ENCODE results near the gene DNHD1. TPM values are rescaled to one million over a fixed set of nuclear protein-coding genes. Genes with fewer than 3 reads are reported as not detected.

DNHD1 gene
- total and polyA plus RNA-seq, 2 experiments from 2014 or later: 7.3 to 7.9 TPM

- peak; percentile 65 for DNase-seq (ENCODE audit: low spot score)
- Histone ChIP-seq H3K27ac (no peak overlapping the region), H3K9me3 (ENCODE audit: low read depth) (no peaks in the 10 kb centered on the region), H3K27me3 (no peaks in the 10 kb centered on the region), H3K4me1 (ENCODE audit: insufficient read depth) (peaks cover 3% of the 10 kb centered on the region), H4K20me1 (ENCODE audit: insufficient read depth, poor library complexity, severe bottlenecking) (no peaks in the 10 kb centered on the region), H3K4me3 (no peak overlapping the region), H3K4me2 (no peak overlapping the region), H3K9me2 (replicated peaks; ENCODE audit: insufficient read depth) (no peaks in the 10 kb centered on the region), H2AFZ (no peak overlapping the region), H3K36me3 (replicated peaks; ENCODE audit: insufficient read depth, low read depth) (no peaks in the 10 kb centered on the region), H3K79me2 (no peaks in the 10 kb centered on the region)
- no peak for TF ChIP-seq CTCF (IDR thresholded peaks at IDR 0.05; ENCODE audit: poor library complexity)
- TF ChIP-seq EZH2phosphoT487 (IDR thresholded peaks at IDR 0.05; ENCODE audit: low read depth, severe bottlenecking, unreplicated experiment): no peak
- TF ChIP-seq EZH2 (IDR thresholded peaks at IDR 0.05; ENCODE audit: borderline replicate concordance): no peak
- WGBS (ENCODE audit: low lambda C conversion rate, missing lambda C conversion rate): 77% methylated on average over 4 of the region's 4 CpGs
Measured at GRCh38 chr11:6568191-6568918, 71.3 kb downstream of the DNHD1 start.

- no peak for DNase-seq (ENCODE audit: low spot score)
- H3K36me3 ChIP-seq (replicated peaks; ENCODE audit: insufficient read depth, low read depth): no peaks in the 10 kb centered on the region
- no peaks in the 10 kb centered on the region for H4K20me1 ChIP-seq (ENCODE audit: insufficient read depth, poor library complexity, severe bottlenecking)
- no peak overlapping the region for H2AFZ ChIP-seq
- H3K4me3 ChIP-seq: no peak overlapping the region
- H3K9me3 ChIP-seq (ENCODE audit: low read depth): no peaks in the 10 kb centered on the region
- H3K27me3 ChIP-seq: no peaks in the 10 kb centered on the region
- H3K27ac ChIP-seq: no peak overlapping the region
- H3K79me2 ChIP-seq: no peaks in the 10 kb centered on the region
- H3K9me2 ChIP-seq (replicated peaks; ENCODE audit: insufficient read depth): no peaks in the 10 kb centered on the region
- TF ChIP-seq EZH2phosphoT487 (IDR thresholded peaks at IDR 0.05; ENCODE audit: low read depth, severe bottlenecking, unreplicated experiment): no peak
- no peak for TF ChIP-seq CTCF (IDR thresholded peaks at IDR 0.05; ENCODE audit: poor library complexity)
- TF ChIP-seq EZH2 (IDR thresholded peaks at IDR 0.05; ENCODE audit: borderline replicate concordance): no peak
- H3K4me2 ChIP-seq: no peak overlapping the region
- H3K4me1 ChIP-seq (ENCODE audit: insufficient read depth): peaks cover 3% of the 10 kb centered on the region
- WGBS (ENCODE audit: low lambda C conversion rate, missing lambda C conversion rate): 100% methylated on average over 5 of the region's 5 CpGs
Measured at GRCh38 chr11:6569706-6570105, 72.6 kb downstream of the DNHD1 start.

- Histone ChIP-seq H3K79me2 (no peaks in the 10 kb centered on the region), H3K4me2 (no peak overlapping the region), H3K9me3 (ENCODE audit: low read depth) (no peaks in the 10 kb centered on the region), H3K4me3 (no peak overlapping the region), H3K36me3 (replicated peaks; ENCODE audit: insufficient read depth, low read depth) (no peaks in the 10 kb centered on the region), H3K27me3 (no peaks in the 10 kb centered on the region), H2AFZ (no peak overlapping the region), H3K9me2 (replicated peaks; ENCODE audit: insufficient read depth) (no peaks in the 10 kb centered on the region), H4K20me1 (ENCODE audit: insufficient read depth, poor library complexity, severe bottlenecking) (no peaks in the 10 kb centered on the region), H3K27ac (no peak overlapping the region), H3K4me1 (ENCODE audit: insufficient read depth) (peaks cover 3% of the 10 kb centered on the region)
- TF ChIP-seq EZH2 (IDR thresholded peaks at IDR 0.05; ENCODE audit: borderline replicate concordance) (no peak), EZH2phosphoT487 (IDR thresholded peaks at IDR 0.05; ENCODE audit: low read depth, severe bottlenecking, unreplicated experiment) (no peak), CTCF (IDR thresholded peaks at IDR 0.05; ENCODE audit: poor library complexity) (no peak)
- DNase-seq (ENCODE audit: low spot score): no peak
- WGBS (ENCODE audit: low lambda C conversion rate, missing lambda C conversion rate): 97% methylated on average over 52 of the region's 62 CpGs
Measured at GRCh38 chr11:6570691-6571427, 73.8 kb downstream of the DNHD1 start.

Data from hepatocyte (in vitro differentiated cells).